GM23338 (cell line): ENCODE results near the gene PPP1R13L. TPM values are rescaled to one million over a fixed set of nuclear protein-coding genes. Genes with fewer than 3 reads are reported as not detected.

Source experiments
- ATAC-seq: fragments of 200-7000 bp; cut with Tn5 transposase; 3 replicates; pipeline ENCODE4 v1.9.1; 2020
- DNase-seq: peaks from one replicate; pipeline ENCODE4 v3.0.0-alpha.2; 2015; ENCODE audit warnings: low spot score
- H2AFZ ChIP-seq: fragments of 200-600 bp; sonication (generic); 2 replicates; pipeline ENCODE4 v1.8.0; 2016; ENCODE audit warnings: antibody characterized with exemption, mild to moderate bottlenecking, moderate library complexity
- H3F3A ChIP-seq: fragments of 200-600 bp; sonication (generic); replicated peaks from 2 replicates; pipeline ENCODE4 v1.8.0; 2017; ENCODE audit warnings: antibody characterized with exemption, mixed run types, low read depth
- H3K27ac ChIP-seq: fragments of 200-600 bp; sonication (generic); 2 replicates; pipeline ENCODE4 v1.6.1; 2016; ENCODE audit warnings: low read depth
- H3K27me3 ChIP-seq: fragments of 200-600 bp; sonication (generic); 2 replicates; pipeline ENCODE4 v1.8.0; 2016; ENCODE audit warnings: mild to moderate bottlenecking, mixed run types, moderate library complexity; ENCODE audit not compliant: insufficient read depth
- H3K36me3 ChIP-seq: fragments of 200-600 bp; sonication (generic); 2 replicates; pipeline ENCODE4 v1.8.0; 2016; ENCODE audit warnings: mild to moderate bottlenecking; ENCODE audit not compliant: insufficient read depth
- H3K4me1 ChIP-seq: fragments of 200-600 bp; sonication (generic); 2 replicates; pipeline ENCODE4 v1.8.0; 2016; ENCODE audit warnings: mild to moderate bottlenecking, moderate library complexity; ENCODE audit not compliant: insufficient read depth
- H3K4me2 ChIP-seq: fragments of 200-600 bp; sonication (generic); 2 replicates; pipeline ENCODE4 v1.7.1; 2017; ENCODE audit warnings: mixed run types
- H3K4me3 ChIP-seq: fragments of 200-600 bp; sonication (generic); 2 replicates; pipeline ENCODE4 v1.6.1; 2016; ENCODE audit warnings: mixed run types
- H3K79me2 ChIP-seq: fragments of 200-600 bp; sonication (generic); replicated peaks from 2 replicates; pipeline ENCODE4 v1.8.0; 2017; ENCODE audit warnings: mild to moderate bottlenecking; ENCODE audit not compliant: insufficient read depth
- H3K9me2 ChIP-seq: fragments of 200-600 bp; sonication (generic); 2 replicates; pipeline ENCODE4 v1.8.0; 2017; ENCODE audit not compliant: insufficient read depth
- H4K20me1 ChIP-seq: fragments of 200-600 bp; sonication (generic); replicated peaks from 2 replicates; pipeline ENCODE4 v1.8.0; 2017; ENCODE audit warnings: mild to moderate bottlenecking; ENCODE audit not compliant: insufficient read depth
- H3K27ac Mint-ChIP-seq: 2 replicates; pipeline ENCODE4 v1.8.0; 2020; ENCODE audit warnings: inconsistent platforms, mild to moderate bottlenecking, moderate library complexity, mixed read lengths
- H3K27me3 Mint-ChIP-seq: 3 replicates; pipeline ENCODE4 v1.8.0; 2022; ENCODE audit warnings: low read depth, mild to moderate bottlenecking, moderate library complexity, mixed read lengths, inconsistent platforms; ENCODE audit not compliant: insufficient read depth, poor library complexity
- H3K36me3 Mint-ChIP-seq: 3 replicates; pipeline ENCODE4 v1.8.0; 2021; ENCODE audit warnings: low read depth, mild to moderate bottlenecking, inconsistent platforms, moderate library complexity, mixed read lengths
- H3K4me1 Mint-ChIP-seq: 3 replicates; pipeline ENCODE4 v1.8.0; 2020; ENCODE audit warnings: mild to moderate bottlenecking, inconsistent platforms, mixed read lengths
- H3K4me3 Mint-ChIP-seq: 3 replicates; pipeline ENCODE4 v1.8.0; 2021; ENCODE audit warnings: moderate library complexity, mild to moderate bottlenecking, inconsistent platforms, mixed read lengths
- H3K9me3 Mint-ChIP-seq: 3 replicates; pipeline ENCODE4 v1.8.0; 2020; ENCODE audit warnings: moderate library complexity, mild to moderate bottlenecking, inconsistent platforms, mixed read lengths
- ZNF331 ChIP-seq: fragments of 250-450 bp; sonication (Bioruptor Pico); IDR thresholded peaks from 2 replicates; pipeline ENCODE4 v1.5.0; 2020; ENCODE audit warnings: low read depth, mild to moderate bottlenecking, moderate library complexity
- polyA plus RNA-seq: library from polyadenylated mRNA; unstranded; fragments of >200 nt; fragmentation: Nextera tagmentation; extraction: Ambion mirVana; gene quantifications from 2 replicates; pipeline ENCODE4 v1.2.1, GENCODE V29; 2016
- total RNA-seq: library from RNA; depleted of rRNA; stranded (reverse); fragments of >200 nt; shearing (Covaris generic); gene quantifications from 2 replicates; pipeline ENCODE4 v1.2.3, GENCODE V29; 2014
- TF ChIP-seq, protein P1 (sequence below): fragments of 250-450 bp; sonication (Bioruptor Pico); IDR thresholded peaks from 2 replicates; pipeline ENCODE4 v1.5.0; 2020; ENCODE audit warnings: mild to moderate bottlenecking, moderate library complexity
- TF ChIP-seq, protein P2 (sequence below): IDR thresholded peaks from one replicate; pipeline ENCODE4 v1.6.1; 2018; ENCODE audit warnings: antibody characterized with exemption; ENCODE audit not compliant: unreplicated experiment

Gene PPP1R13L
- total and polyA plus RNA-seq, 2 experiments from 2014 or later: 9.6 to 15.5 TPM

DNA sequence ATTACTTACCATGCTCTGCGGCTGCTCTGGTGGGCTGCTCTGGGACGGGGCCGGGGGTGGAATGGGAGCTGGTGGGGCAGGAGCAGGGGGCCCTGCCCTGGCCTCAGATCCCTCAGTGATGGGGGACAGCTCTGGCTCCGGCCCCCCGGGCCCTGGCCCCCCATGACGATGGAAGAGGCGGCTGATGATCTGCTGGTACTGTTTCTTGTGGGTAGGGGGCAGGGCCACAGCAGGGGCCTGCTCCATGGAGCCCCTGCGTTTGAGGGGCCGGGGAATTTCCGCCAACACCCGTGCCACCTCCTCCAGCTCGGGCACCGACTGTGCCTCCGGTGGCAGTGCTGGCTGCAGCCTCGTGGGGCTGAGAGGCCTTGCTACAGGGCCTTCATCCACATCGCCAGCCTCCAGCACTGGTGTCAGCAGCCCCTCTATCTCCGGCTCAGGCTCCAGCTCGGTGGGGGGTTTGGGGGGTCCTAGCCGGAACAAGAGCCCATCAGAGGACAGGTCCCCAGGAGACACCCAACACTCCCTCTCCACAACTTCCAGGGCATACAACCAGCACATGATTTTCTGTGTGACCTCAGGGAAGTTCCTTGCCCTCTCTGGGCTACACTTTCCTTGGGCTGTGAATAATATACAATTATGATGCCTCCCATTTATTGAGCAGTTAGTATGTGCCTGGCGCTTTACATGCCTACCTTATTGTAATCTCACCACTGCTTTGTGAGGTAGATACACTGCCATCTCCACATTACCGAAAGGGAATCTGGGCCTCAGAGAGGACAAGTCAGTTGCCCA lies 12.8 kb downstream of the PPP1R13L start (continued):
- TF ChIP-seq, protein P1, sequence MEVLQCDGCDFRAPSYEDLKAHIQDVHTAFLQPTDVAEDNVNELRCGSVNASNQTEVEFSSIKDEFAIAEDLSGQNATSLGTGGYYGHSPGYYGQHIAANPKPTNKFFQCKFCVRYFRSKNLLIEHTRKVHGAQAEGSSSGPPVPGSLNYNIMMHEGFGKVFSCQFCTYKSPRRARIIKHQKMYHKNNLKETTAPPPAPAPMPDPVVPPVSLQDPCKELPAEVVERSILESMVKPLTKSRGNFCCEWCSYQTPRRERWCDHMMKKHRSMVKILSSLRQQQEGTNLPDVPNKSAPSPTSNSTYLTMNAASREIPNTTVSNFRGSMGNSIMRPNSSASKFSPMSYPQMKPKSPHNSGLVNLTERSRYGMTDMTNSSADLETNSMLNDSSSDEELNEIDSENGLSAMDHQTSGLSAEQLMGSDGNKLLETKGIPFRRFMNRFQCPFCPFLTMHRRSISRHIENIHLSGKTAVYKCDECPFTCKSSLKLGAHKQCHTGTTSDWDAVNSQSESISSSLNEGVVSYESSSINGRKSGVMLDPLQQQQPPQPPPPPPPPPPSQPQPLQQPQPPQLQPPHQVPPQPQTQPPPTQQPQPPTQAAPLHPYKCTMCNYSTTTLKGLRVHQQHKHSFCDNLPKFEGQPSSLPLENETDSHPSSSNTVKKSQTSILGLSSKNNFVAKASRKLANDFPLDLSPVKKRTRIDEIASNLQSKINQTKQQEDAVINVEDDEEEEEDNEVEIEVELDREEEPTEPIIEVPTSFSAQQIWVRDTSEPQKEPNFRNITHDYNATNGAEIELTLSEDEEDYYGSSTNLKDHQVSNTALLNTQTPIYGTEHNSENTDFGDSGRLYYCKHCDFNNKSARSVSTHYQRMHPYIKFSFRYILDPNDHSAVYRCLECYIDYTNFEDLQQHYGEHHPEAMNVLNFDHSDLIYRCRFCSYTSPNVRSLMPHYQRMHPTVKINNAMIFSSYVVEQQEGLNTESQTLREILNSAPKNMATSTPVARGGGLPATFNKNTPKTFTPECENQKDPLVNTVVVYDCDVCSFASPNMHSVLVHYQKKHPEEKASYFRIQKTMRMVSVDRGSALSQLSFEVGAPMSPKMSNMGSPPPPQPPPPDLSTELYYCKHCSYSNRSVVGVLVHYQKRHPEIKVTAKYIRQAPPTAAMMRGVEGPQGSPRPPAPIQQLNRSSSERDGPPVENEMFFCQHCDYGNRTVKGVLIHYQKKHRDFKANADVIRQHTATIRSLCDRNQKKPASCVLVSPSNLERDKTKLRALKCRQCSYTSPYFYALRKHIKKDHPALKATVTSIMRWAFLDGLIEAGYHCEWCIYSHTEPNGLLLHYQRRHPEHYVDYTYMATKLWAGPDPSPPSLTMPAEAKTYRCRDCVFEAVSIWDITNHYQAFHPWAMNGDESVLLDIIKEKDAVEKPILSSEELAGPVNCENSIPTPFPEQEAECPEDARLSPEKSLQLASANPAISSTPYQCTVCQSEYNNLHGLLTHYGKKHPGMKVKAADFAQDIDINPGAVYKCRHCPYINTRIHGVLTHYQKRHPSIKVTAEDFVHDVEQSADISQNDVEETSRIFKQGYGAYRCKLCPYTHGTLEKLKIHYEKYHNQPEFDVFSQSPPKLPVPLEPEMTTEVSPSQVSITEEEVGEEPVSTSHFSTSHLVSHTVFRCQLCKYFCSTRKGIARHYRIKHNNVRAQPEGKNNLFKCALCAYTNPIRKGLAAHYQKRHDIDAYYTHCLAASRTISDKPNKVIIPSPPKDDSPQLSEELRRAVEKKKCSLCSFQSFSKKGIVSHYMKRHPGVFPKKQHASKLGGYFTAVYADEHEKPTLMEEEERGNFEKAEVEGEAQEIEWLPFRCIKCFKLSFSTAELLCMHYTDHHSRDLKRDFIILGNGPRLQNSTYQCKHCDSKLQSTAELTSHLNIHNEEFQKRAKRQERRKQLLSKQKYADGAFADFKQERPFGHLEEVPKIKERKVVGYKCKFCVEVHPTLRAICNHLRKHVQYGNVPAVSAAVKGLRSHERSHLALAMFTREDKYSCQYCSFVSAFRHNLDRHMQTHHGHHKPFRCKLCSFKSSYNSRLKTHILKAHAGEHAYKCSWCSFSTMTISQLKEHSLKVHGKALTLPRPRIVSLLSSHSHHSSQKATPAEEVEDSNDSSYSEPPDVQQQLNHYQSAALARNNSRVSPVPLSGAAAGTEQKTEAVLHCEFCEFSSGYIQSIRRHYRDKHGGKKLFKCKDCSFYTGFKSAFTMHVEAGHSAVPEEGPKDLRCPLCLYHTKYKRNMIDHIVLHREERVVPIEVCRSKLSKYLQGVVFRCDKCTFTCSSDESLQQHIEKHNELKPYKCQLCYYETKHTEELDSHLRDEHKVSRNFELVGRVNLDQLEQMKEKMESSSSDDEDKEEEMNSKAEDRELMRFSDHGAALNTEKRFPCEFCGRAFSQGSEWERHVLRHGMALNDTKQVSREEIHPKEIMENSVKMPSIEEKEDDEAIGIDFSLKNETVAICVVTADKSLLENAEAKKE (CRISPR knock-in tag): no peak
- TF ChIP-seq, protein P2, sequence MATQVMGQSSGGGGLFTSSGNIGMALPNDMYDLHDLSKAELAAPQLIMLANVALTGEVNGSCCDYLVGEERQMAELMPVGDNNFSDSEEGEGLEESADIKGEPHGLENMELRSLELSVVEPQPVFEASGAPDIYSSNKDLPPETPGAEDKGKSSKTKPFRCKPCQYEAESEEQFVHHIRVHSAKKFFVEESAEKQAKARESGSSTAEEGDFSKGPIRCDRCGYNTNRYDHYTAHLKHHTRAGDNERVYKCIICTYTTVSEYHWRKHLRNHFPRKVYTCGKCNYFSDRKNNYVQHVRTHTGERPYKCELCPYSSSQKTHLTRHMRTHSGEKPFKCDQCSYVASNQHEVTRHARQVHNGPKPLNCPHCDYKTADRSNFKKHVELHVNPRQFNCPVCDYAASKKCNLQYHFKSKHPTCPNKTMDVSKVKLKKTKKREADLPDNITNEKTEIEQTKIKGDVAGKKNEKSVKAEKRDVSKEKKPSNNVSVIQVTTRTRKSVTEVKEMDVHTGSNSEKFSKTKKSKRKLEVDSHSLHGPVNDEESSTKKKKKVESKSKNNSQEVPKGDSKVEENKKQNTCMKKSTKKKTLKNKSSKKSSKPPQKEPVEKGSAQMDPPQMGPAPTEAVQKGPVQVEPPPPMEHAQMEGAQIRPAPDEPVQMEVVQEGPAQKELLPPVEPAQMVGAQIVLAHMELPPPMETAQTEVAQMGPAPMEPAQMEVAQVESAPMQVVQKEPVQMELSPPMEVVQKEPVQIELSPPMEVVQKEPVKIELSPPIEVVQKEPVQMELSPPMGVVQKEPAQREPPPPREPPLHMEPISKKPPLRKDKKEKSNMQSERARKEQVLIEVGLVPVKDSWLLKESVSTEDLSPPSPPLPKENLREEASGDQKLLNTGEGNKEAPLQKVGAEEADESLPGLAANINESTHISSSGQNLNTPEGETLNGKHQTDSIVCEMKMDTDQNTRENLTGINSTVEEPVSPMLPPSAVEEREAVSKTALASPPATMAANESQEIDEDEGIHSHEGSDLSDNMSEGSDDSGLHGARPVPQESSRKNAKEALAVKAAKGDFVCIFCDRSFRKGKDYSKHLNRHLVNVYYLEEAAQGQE: no peak
- no peak for TF ChIP-seq ZNF331

DNA sequence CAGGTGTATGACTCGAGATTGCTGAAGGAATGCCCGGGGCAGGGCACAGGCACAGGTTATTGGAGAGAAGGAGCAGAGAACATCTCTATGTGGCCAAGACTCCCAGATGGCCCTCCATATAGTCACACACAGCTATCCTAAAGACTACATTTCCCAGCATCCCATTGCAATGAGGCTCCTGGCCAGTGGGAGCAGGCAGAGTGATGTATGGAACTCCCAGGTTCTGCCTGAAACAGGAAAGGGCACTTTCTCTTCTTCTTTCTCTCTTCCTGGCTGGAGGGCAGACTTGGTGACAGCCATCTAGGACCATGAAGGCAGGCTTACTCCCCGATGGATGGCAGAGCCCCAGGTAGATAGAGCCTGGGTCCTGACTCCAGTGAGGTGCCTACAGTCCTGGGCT lies 13.5 kb downstream of the PPP1R13L start:
- ATAC-seq (peak; percentile 67), DNase-seq (peak; percentile 76)
- Histone ChIP-seq H3K4me3 (no peak overlapping the region), H3F3A (peaks cover 6% of the 10 kb centered on the region; the same call in 1 of the 2 replicates), H3K4me2 (no peak overlapping the region), H3K36me3 (no peaks in the 10 kb centered on the region), H2AFZ (no peak overlapping the region), H3K9me2 (no peaks in the 10 kb centered on the region), H3K27ac (no peak overlapping the region), H4K20me1 (no peaks in the 10 kb centered on the region), H3K27me3 (peaks cover 24% of the 10 kb centered on the region), H3K4me1 (no peaks in the 10 kb centered on the region; the same call in 1 of the 2 replicates), H3K79me2 (no peaks in the 10 kb centered on the region)
- peak overlapping the region; percentile 32; the same call in 1 of the 3 replicates for H3K4me3 Mint-ChIP-seq
- H3K36me3 Mint-ChIP-seq: no peaks in the 10 kb centered on the region; the same call in none of the 3 replicates
- H3K4me1 Mint-ChIP-seq: peaks cover 8% of the 10 kb centered on the region
- no peak overlapping the region for H3K27ac Mint-ChIP-seq
- H3K9me3 Mint-ChIP-seq: no peaks in the 10 kb centered on the region
- peaks cover 20% of the 10 kb centered on the region for H3K27me3 Mint-ChIP-seq
- TF ChIP-seq, protein P1 (CRISPR knock-in tag): no peak
- TF ChIP-seq ZNF331: no peak
